ENCODE results near the gene SUSD2. TPM values are rescaled to one million over a fixed set of nuclear protein-coding genes. Genes with fewer than 3 reads are reported as not detected.
"Not testable (repeated sequence)": the region's sequence is repeated elsewhere in the genome, so short reads cannot be mapped to it uniquely, and the experiment has no call there.

The SUSD2 gene
- total RNA-seq, 6 experiments from 2014 or later: 0.11 to 0.24 (median 0.19) TPM

DNA sequence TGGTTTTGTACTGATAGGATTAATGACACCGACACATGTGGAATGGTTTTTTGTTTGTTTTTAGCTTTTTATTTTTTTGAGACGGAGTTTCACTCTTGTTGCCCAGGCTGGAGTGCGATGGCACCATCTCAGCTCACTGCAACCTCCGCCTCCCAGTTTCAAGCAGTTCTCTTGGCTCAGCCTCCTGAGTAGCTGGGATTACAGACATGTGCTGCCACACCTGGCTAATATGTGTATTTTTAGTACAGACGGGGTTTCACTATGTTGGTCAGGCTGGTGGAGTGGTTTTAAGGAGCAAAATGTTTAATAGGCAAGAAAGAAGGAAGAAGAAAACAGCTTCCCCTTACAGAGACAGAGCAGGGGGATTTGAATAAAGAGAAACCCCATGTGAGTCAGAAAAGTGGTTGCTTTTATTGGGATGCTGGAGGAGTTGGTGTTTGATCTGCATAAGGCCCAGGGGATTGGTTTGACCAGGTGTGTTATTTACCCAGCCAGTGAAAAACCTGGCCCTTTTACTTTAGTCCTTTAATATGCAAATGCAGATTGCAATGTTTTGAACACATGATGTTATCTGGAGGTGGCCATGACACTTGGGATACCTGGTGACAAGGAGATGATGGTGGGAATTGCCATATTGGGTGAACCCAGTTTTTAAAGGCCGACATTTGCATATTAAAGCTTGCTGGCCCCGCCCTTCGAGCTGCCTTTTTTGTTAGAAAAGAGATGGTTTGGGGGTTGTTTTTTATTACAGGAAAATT, 24.3 kb downstream of the SUSD2 start:
- Mint-ChIP-seq H3K9me3 (no peaks in the 10 kb centered on the region), H3K27ac (peak overlapping the region; percentile 70), H3K4me3 (peak overlapping the region; percentile 51), H3K36me3 (ENCODE audit: low read depth) (peaks cover 7% of the 10 kb centered on the region; the same call in 1 of the 2 replicates), H3K27me3 (ENCODE audit: insufficient read depth) (no peaks in the 10 kb centered on the region), H3K4me1 (ENCODE audit: low read depth) (peaks cover 84% of the 10 kb centered on the region)
- no peak for DNase-seq
- TF ChIP-seq, protein P1, sequence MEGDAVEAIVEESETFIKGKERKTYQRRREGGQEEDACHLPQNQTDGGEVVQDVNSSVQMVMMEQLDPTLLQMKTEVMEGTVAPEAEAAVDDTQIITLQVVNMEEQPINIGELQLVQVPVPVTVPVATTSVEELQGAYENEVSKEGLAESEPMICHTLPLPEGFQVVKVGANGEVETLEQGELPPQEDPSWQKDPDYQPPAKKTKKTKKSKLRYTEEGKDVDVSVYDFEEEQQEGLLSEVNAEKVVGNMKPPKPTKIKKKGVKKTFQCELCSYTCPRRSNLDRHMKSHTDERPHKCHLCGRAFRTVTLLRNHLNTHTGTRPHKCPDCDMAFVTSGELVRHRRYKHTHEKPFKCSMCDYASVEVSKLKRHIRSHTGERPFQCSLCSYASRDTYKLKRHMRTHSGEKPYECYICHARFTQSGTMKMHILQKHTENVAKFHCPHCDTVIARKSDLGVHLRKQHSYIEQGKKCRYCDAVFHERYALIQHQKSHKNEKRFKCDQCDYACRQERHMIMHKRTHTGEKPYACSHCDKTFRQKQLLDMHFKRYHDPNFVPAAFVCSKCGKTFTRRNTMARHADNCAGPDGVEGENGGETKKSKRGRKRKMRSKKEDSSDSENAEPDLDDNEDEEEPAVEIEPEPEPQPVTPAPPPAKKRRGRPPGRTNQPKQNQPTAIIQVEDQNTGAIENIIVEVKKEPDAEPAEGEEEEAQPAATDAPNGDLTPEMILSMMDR (IDR thresholded peaks at IDR 0.05): peak; percentile 27; the same call in 1 of the 2 replicates

DNA sequence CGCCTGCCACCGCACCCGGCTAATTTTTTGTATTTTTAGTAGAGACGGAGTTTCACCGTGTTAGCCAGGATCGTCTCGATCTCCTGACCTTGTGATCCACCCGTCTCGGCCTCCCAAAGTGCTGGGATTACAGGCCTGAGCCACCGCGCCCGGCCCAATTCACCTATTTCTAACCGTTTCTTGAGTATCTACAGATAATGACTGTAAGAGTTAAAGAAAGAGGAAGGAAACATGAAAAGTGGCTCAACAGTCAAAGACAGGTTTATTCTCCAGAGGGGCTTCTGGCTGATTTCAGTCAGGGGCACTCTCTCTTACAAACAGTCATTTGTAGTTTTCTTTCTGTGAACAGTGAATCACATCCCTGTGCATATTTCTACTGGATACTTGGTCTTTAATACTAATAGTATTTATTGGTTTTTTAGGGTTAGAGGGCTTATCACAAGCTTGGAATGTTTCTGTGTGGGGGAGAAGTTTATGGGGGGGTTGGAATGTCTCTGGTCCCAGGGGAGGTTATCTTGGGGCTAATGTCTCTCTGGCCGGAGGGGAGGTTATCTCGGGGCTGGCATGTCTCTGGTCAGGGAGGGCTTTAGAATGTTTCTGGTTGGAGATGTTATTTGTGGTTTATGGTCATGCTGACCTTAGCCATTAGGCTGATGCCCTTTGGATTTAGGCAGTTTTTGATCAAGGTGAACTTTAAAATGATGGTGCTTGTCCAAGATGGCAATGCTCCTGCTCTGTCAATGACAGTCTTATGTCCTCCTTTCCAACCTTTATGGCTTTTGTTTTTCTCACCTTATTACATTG, 25.4 kb downstream of the SUSD2 start:
- H3K27ac Mint-ChIP-seq: peak overlapping the region; percentile 88
- H3K4me1 Mint-ChIP-seq (ENCODE audit: low read depth): peaks cover 74% of the 10 kb centered on the region
- H3K9me3 Mint-ChIP-seq; H3K36me3 Mint-ChIP-seq (ENCODE audit: low read depth); H3K27me3 Mint-ChIP-seq (ENCODE audit: insufficient read depth): not testable (repeated sequence)
- peak; percentile 16 for DNase-seq
- peak overlapping the region; percentile 61 for H3K4me3 Mint-ChIP-seq

DNA sequence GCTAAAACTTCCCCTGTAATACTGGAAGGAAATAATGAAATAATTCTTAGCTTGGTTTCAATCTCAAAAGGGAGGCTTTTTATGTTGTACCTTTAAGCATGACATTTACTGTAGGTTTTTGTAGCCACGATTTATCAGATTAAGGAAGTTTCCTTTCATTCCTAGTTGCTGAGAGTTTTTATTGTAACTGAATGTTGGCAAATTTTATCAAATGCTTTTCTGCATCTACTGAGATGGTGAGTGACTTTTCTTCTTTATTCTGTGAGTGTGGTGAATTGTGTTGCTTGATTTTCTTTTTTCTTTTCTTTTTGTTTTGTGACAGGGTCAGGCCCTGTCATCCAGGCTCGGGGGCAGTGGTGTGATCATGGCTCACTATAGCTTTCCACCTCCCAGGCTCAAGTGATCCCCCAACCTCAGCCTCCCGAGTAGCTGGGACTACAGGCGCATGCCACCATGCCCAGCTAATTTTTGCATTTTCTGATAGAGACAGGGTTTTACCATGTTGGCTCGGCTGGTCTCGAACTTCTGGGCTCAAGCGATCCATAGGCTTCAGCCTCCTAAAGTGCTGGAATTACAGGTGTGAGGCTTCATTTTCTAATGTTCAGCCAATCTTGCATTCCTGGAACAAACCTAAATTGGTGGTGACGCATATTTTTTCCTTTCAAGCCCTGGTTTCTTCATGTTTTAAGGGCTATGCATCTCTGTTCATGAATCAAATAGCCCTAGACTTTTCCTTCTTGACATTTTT, 26.2 kb downstream of the SUSD2 start:
- TF ChIP-seq, protein P1 (IDR thresholded peaks at IDR 0.05): no peak
- Mint-ChIP-seq H3K9me3 (no peaks in the 10 kb centered on the region), H3K4me3 (peak overlapping the region; percentile 61), H3K27ac (peak overlapping the region; percentile 88), H3K4me1 (ENCODE audit: low read depth) (peaks cover 66% of the 10 kb centered on the region), H3K36me3 (ENCODE audit: low read depth) (peaks cover 7% of the 10 kb centered on the region; the same call in 1 of the 2 replicates), H3K27me3 (ENCODE audit: insufficient read depth) (no peaks in the 10 kb centered on the region)
- DNase-seq: peak; percentile 46

DNA sequence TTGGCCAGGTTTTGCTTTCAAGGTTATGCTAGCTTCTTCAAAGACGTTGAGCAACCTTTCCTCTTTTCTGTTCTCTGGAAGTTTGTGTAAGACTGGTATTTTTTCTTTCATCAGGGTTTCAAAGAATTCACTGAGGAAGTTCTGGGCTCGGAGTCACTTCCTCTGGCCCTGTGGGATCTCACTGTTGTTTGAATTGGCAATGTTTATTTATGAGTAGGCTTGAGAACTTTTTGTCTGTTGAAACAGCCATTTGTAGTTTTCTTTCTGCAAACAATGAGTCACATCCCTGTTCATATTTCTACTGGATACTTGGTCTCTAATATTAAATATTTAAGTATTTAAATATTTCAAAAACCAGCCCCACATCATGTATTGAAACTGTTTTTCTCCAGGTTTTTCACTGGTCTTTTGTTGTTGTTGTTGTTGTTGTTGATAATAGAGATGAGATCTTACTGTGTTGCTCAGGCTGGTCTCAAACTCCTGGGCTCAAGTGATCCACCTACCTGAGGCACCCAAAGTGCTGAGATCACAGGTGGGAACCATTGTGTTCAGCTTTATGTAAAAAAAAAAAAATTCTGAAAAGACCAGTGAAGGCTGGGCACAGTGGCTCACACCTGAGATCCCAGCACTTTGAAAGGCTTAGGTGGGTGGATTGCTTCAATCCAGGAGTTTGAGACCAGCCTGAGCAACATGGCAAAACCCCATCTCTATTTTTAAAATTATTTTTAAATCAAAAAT, 26.9 kb downstream of the SUSD2 start:
- H3K27ac Mint-ChIP-seq: peak overlapping the region; percentile 88
- H3K27me3 Mint-ChIP-seq (ENCODE audit: insufficient read depth): no peaks in the 10 kb centered on the region
- peaks cover 60% of the 10 kb centered on the region for H3K4me1 Mint-ChIP-seq (ENCODE audit: low read depth)
- H3K36me3 Mint-ChIP-seq (ENCODE audit: low read depth): peaks cover 7% of the 10 kb centered on the region; the same call in 1 of the 2 replicates
- peak; percentile 96 for DNase-seq
- no peaks in the 10 kb centered on the region for H3K9me3 Mint-ChIP-seq
- peak overlapping the region; percentile 61 for H3K4me3 Mint-ChIP-seq
- TF ChIP-seq, protein P1 (IDR thresholded peaks at IDR 0.05): no peak

DNA sequence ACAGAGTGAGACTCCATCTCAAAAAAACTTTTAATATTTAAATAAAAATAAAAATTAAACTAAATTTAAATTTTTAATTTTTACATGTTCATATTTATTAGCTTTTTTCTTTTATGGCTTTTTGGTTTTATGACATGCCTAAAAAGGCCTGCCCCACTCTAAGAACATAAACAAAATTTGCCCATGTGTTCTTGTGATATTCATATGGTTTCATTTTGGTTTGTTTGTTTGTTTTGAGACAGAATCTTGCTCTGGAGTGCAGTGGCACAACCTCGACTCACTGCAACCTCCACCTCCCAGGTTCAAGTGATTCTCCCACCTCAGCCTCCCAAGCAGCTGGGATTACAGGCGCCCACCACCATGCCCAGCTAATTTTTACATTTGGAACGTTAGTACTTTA, 27.7 kb downstream of the SUSD2 start:
- TF ChIP-seq, protein P1 (IDR thresholded peaks at IDR 0.05): no peak
- H3K27me3 Mint-ChIP-seq (ENCODE audit: insufficient read depth): no peaks in the 10 kb centered on the region
- DNase-seq: no peak
- no peak overlapping the region for H3K4me3 Mint-ChIP-seq
- peak overlapping the region; percentile 70 for H3K27ac Mint-ChIP-seq
- no peaks in the 10 kb centered on the region for H3K9me3 Mint-ChIP-seq
- H3K4me1 Mint-ChIP-seq (ENCODE audit: low read depth): peaks cover 55% of the 10 kb centered on the region
- H3K36me3 Mint-ChIP-seq (ENCODE audit: low read depth): peaks cover 4% of the 10 kb centered on the region; the same call in 1 of the 2 replicates
